ENCODE data around the gene SWAP70.
"Not testable (repeated sequence)": the region's sequence is repeated elsewhere in the genome, so short reads cannot be mapped to it uniquely, and the experiment has no call there.

Gene SWAP70

GRCh38 chr11:9738116-9738515 lies 74.2 kb downstream of the SWAP70 start:
- DNase-seq (ENCODE audit: extremely low spot score) = no peak
- ChIA-PET POLR2A (interaction anchor here (1.0 kb wide), 1 partner anchor 9 kb away, joined by 3 read pairs; no protein-coding TSS in a partner anchor), CTCF (interaction anchor here (1.4 to 10.0 kb wide), 9 partner anchors 10 to 232 kb away, joined by 3 to 94 read pairs (median 8); no protein-coding TSS in a partner anchor)
- no peak for TF ChIP-seq CTCF (IDR thresholded peaks at IDR 0.05; ENCODE audit: control extremely low read depth, extremely low read depth, low read depth, missing control alignments)

GRCh38 chr11:9738707-9739106 lies 74.8 kb downstream of the SWAP70 start:
- DNase-seq (ENCODE audit: extremely low spot score) = no peak
- TF ChIP-seq CTCF (IDR thresholded peaks at IDR 0.05; ENCODE audit: control extremely low read depth, extremely low read depth, low read depth, missing control alignments) = no peak
- ChIA-PET POLR2A (no interaction called here), CTCF (interaction anchor here (1.4 to 10.0 kb wide), 4 partner anchors 9 to 232 kb away, joined by 3 to 94 read pairs (median 12); no protein-coding TSS in a partner anchor)

GRCh38 chr11:9739123-9739900 lies 75.4 kb downstream of the SWAP70 start:
- POLR2A ChIA-PET = no interaction called here

GRCh38 chr11:9740202-9740883 lies 76.5 kb downstream of the SWAP70 start:
- no peak for DNase-seq (ENCODE audit: extremely low spot score)
- CTCF ChIA-PET = interaction anchor here (1.0 to 10.0 kb wide), 6 partner anchors 7 to 127 kb away, joined by 3 to 94 read pairs (median 5); no protein-coding TSS in a partner anchor
- POLR2A ChIA-PET = no interaction called here
- TF ChIP-seq CTCF (IDR thresholded peaks at IDR 0.05; ENCODE audit: control extremely low read depth, extremely low read depth, low read depth, missing control alignments) = no peak

More at GRCh38 chr11:9739123-9739900, 75.4 kb downstream of the SWAP70 start:
- no peak for TF ChIP-seq CTCF (IDR thresholded peaks at IDR 0.05; ENCODE audit: control extremely low read depth, extremely low read depth, low read depth, missing control alignments)
- peak; percentile 32 for DNase-seq (ENCODE audit: extremely low spot score)
- CTCF ChIA-PET = interaction anchor here (1.0 to 10.0 kb wide), 6 partner anchors 8 to 126 kb away, joined by 3 to 94 read pairs (median 8); no protein-coding TSS in a partner anchor

GRCh38 chr11:9741260-9741659 lies 77.4 kb downstream of the SWAP70 start:
- CTCF ChIA-PET = interaction anchor here (0.8 to 1.9 kb wide), 3 partner anchors 8 to 141 kb away, joined by 3 to 5 read pairs (median 4); no protein-coding TSS in a partner anchor
- DNase-seq (ENCODE audit: extremely low spot score) = no peak
- no peak for TF ChIP-seq CTCF (IDR thresholded peaks at IDR 0.05; ENCODE audit: control extremely low read depth, extremely low read depth, low read depth, missing control alignments)
- POLR2A ChIA-PET = no interaction called here

GRCh38 chr11:9743512-9743911 lies 79.6 kb downstream of the SWAP70 start:
- DNase-seq (ENCODE audit: extremely low spot score); CTCF ChIA-PET: not testable (repeated sequence)
- POLR2A ChIA-PET = interaction anchor here (0.7 kb wide), 1 partner anchor 69 kb away, joined by 3 read pairs; no protein-coding TSS in a partner anchor
